ENCODE results near the gene IL12B.
"Not testable (repeated sequence)": the region's sequence is repeated elsewhere in the genome, so short reads cannot be mapped to it uniquely, and the experiment has no call there.

Gene IL12B

DNA sequence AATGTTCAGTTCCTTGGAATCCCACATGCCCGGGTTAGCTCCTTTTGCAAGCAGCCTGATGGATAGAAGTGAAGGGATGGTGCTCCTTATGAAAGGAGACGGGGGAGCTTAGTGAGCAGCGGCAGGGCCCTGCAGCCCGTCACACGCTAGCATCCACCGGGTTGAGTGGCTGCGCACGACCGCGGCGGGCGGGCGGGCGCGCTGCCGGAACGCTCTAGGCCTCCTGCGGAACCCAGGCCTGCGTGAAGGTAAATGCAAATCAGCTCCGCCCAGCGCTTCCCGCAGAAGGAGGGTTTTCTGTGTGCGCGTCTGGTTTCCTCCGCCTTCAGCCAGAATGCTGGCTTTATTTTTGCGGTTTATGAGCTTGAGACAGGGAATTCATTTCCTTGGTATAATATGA is 19.8 kb downstream of the IL12B start:
- DNase-seq (ENCODE audit: low read depth): peak; percentile 15
- TF ChIP-seq, protein P1, sequence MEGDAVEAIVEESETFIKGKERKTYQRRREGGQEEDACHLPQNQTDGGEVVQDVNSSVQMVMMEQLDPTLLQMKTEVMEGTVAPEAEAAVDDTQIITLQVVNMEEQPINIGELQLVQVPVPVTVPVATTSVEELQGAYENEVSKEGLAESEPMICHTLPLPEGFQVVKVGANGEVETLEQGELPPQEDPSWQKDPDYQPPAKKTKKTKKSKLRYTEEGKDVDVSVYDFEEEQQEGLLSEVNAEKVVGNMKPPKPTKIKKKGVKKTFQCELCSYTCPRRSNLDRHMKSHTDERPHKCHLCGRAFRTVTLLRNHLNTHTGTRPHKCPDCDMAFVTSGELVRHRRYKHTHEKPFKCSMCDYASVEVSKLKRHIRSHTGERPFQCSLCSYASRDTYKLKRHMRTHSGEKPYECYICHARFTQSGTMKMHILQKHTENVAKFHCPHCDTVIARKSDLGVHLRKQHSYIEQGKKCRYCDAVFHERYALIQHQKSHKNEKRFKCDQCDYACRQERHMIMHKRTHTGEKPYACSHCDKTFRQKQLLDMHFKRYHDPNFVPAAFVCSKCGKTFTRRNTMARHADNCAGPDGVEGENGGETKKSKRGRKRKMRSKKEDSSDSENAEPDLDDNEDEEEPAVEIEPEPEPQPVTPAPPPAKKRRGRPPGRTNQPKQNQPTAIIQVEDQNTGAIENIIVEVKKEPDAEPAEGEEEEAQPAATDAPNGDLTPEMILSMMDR (IDR thresholded peaks at IDR 0.05; ENCODE audit: low read depth, low read length, missing control alignments): no peak
- no peak overlapping the region for H3K4me3 ChIP-seq (ENCODE audit: low read depth, low read length)
- in situ Hi-C loops (cut with HindIII; ENCODE audit: low sequenced_read_pairs): no loop called here

DNA sequence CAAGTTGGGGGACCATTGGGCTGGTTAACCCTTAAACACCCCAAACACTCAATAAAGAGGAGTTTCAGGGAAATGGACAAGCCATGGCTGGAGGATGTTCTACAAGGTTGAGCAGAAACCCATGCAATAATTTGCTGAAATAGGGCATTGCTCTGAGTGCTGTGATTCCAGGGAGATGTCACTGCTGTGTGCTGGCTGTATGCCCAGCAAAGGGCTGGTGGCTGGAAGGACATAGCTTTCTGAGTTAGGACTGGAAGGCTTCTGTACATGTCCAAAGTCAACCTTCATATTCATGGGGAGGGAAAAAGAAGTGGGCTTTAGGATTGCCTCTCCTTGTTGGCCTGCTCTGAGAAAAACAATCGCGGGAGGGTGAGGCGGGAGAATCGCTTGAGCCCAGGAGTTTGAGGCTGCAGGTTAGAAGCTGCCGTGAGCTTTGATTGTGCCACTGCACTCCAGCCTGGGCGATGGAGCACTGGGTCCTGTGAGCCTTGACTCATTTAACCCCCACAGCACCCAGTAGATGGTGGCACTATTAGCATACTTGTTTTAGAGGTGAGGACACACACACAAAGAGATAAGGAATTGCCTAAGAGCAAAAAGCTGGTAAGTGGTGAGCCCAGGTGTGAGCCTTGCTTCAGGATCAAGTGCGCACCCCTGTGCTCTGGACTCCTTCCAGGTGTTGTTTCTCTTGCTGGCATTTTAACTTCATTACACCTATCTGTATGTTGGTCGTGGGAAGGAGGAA is 20.4 kb downstream of the IL12B start:
- no peak overlapping the region for H3K4me3 ChIP-seq (ENCODE audit: low read depth, low read length)
- TF ChIP-seq, protein P1 (IDR thresholded peaks at IDR 0.05; ENCODE audit: low read depth, low read length, missing control alignments): no peak
- in situ Hi-C loops (cut with HindIII; ENCODE audit: low sequenced_read_pairs): no loop called here
- no peak for DNase-seq (ENCODE audit: low read depth)

DNA sequence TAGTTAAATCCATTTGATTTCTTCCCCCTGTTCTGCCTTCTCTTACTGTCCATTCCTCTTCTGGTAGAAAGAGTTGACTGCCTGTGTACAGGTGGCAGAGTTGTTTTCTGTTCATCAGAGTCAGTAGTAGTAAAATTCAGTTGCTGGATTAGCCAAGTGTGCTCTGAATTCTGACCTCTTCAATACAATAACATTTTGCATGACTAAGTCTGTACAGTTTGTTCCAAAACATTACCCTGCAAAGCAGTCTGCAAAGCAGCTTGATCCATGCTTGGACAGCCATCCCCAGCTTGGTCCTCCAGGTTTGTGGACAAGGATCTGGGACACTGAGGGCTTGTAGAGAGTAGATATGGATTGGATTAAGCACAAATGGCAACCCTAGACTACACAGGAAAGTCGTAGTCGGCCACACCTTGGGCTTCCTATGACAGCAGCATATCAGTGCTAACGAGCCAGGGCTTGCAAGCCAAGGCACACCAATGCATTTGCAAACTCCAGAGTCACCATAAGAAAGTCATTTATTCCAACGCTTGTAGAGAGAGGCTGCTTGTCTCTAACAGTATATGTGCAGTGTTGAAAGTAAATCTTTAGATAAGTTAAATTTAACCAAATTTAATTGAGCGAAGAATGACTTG is 25.2 kb downstream of the IL12B start:
- in situ Hi-C loops (cut with HindIII; ENCODE audit: low sequenced_read_pairs): no loop called here
- no peak for DNase-seq (ENCODE audit: low read depth)
- H3K4me3 ChIP-seq (ENCODE audit: low read depth, low read length): no peak overlapping the region
- TF ChIP-seq, protein P1 (IDR thresholded peaks at IDR 0.05; ENCODE audit: low read depth, low read length, missing control alignments): no peak

DNA sequence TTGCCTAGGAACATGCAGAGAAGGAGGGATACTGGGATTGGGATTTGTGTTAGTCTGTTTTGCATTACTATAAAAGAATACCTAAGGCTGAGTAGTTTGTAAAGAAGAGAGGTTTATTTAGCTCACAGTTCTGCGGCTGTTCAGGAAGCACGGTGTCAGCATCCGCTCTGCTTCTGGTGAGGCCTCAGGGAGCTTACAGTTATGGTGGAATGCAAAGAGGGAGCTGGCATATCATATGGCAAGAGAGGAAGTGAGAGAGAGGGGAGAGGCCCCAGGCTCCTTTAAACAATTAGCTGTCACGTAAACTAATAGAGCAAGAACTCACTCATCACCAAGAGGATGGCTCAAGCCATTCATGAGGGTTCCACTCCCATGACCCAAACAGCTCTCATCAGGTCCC is 27.0 kb downstream of the IL12B start:
- in situ Hi-C loops (cut with HindIII; ENCODE audit: low sequenced_read_pairs): no loop called here
- TF ChIP-seq, protein P1 (IDR thresholded peaks at IDR 0.05; ENCODE audit: low read depth, low read length, missing control alignments): no peak
- H3K4me3 ChIP-seq (ENCODE audit: low read depth, low read length): no peak overlapping the region
- DNase-seq (ENCODE audit: low read depth): no peak

DNA sequence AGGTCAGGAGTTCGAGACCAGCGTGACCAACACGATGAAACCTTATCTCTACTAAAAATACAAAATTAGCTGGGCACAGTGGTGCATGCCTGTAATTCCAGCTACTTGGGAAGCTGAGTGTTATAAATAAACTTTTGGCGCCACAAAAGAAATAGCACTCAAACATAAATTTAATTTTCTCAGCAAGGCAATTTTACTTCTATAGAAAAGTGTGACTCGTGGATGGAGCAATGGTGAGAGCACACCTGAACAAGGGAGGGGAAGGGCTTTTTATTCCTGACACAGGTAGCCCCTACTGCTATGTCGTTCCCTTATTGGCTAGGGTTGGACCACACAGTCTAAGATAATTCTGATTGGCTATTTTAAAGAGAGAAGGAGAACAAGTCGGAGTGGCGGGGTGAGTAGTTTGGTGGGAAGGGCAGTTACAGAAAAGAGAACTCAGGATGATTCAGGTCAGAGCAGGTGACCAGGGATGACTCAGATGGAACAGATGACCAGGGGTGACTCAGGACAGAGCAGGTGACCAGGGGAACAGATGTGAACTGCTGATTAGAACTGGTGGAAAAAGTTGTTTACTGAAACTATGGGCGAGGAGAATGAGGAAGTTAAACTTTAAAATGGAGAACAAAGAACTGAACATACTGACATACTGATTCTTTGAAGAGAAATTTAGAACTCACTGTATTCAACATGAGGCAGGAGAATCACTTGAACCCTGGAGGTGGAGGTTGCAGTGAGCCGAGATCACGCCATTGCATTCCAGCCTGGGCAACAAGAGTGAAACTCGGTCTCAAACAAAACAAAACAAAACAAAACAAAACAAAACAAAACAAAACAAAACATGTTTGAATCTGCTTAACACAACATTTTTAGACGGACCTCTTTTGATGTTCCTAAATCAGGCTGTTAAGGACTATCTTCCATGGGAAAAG is 28.1 kb downstream of the IL12B start:
- in situ Hi-C loops (cut with HindIII; ENCODE audit: low sequenced_read_pairs); H3K4me3 ChIP-seq (ENCODE audit: low read depth, low read length); DNase-seq (ENCODE audit: low read depth): not testable (repeated sequence)

DNA sequence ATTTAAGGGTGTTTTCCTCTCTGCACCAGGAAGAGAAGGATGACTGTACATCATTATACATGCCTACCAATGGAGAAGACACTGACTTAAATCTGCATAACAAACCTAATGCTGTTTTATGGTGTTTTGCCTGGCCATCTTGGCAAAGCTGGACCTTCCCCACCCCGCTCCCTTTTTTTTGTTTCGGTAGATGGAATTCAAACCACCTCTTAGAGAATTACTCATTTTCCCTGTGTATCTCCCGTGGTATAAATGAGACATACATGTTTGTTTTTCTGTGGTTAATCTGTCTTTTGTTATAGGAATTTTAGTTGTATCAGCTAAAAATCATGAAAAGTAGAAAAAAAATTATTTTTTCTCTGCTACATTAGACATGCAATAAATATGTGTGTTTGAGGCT is 28.8 kb downstream of the IL12B start:
- peak; percentile 38 for DNase-seq (ENCODE audit: low read depth)
- TF ChIP-seq, protein P1 (IDR thresholded peaks at IDR 0.05; ENCODE audit: low read depth, low read length, missing control alignments): no peak
- H3K4me3 ChIP-seq (ENCODE audit: low read depth, low read length): no peak overlapping the region
- in situ Hi-C loops (cut with HindIII; ENCODE audit: low sequenced_read_pairs): no loop called here

DNA sequence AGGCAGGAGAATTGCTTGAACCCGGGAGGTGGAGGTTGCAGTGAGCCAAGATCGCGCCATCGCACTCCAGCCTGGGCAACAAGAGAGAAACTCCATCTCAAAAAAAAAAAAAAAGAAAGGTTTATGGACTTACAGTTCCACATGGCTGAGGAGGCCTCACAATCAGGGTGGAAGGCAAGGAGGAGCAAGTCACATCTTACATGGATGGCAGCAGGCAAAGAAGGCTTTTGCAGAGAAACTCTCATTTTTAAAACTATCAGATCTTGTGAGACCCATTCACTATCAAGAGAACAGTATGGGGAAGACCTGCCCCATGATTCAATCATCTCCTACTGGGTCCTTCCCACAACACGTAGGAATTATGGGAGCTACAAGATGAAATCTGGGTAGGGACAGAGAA is 33.0 kb downstream of the IL12B start:
- in situ Hi-C loops (cut with HindIII; ENCODE audit: low sequenced_read_pairs): loop anchor here (25.0 kb wide), 1 partner anchor 690 kb away; no protein-coding TSS in a partner anchor
- not testable (repeated sequence) for H3K4me3 ChIP-seq (ENCODE audit: low read depth, low read length); DNase-seq (ENCODE audit: low read depth)

Measured in astrocyte of the cerebellum (primary cell).